Fibroblast of pulmonary artery (primary cell): ENCODE measurements around the gene FOXN3.

Source experiments
- DNase-seq: peaks from one replicate; pipeline ENCODE4 v3.0.0-alpha.2; 2010; ENCODE audit warnings: low read depth
- H3K4me3 ChIP-seq: replicated peaks from 2 replicates; pipeline ENCODE4 v1.5.1; 2011; ENCODE audit warnings: low read depth, mild to moderate bottlenecking, control low read depth, low read length, moderate library complexity
- CTCF ChIP-seq: IDR thresholded peaks from 2 replicates; pipeline ENCODE4 v1.5.1; 2011; ENCODE audit warnings: mild to moderate bottlenecking, control low read depth, low read length, inconsistent platforms; ENCODE audit errors: missing control alignments

Gene FOXN3

GRCh38 chr14:89349171-89350008 lies 67.6 kb downstream of the FOXN3 start:
- H3K4me3 ChIP-seq, result no peak overlapping the region
- TF ChIP-seq CTCF, result no peak
- DNase-seq, result peak; percentile 34

- TF ChIP-seq CTCF, result no peak
- no peak overlapping the region for H3K4me3 ChIP-seq
- no peak for DNase-seq
These were observed 68.3 kb downstream of the FOXN3 start for GRCh38 chr14:89348722-89349121.

- no peak overlapping the region for H3K4me3 ChIP-seq
- TF ChIP-seq CTCF, result no peak
- DNase-seq, result no peak
These were observed 69.1 kb downstream of the FOXN3 start for GRCh38 chr14:89347885-89348284.

- no peak for DNase-seq
- no peak for TF ChIP-seq CTCF
- no peak overlapping the region for H3K4me3 ChIP-seq
These were observed 72.1 kb downstream of the FOXN3 start for GRCh38 chr14:89344920-89345254.

GRCh38 chr14:89343356-89343755 lies 73.7 kb downstream of the FOXN3 start:
- no peak for DNase-seq
- no peak for TF ChIP-seq CTCF
- no peak overlapping the region for H3K4me3 ChIP-seq

GRCh38 chr14:89342049-89342448 lies 75.0 kb downstream of the FOXN3 start:
- no peak for TF ChIP-seq CTCF
- DNase-seq, result no peak
- H3K4me3 ChIP-seq, result no peak overlapping the region
